Endothelial cell of umbilical vein (primary cell): Measurements from ENCODE around the gene RTN3.

Source experiments
- CTCF ChIP-seq, 2 donors: IDR thresholded peaks; 1 replicate in 1 of 2; 2 replicates in 1 of 2; pipeline ENCODE4 v1.5.1; 2011; ENCODE audit warnings: low read length in 2 of 2, mild to moderate bottlenecking in 2 of 2, moderate library complexity in 2 of 2, control low read depth in 1 of 2, inconsistent platforms in 1 of 2, low read depth in 1 of 2; ENCODE audit not compliant: insufficient read depth in 1 of 2; ENCODE audit errors: extremely low read depth in 1 of 2
- EZH2 ChIP-seq: IDR thresholded peaks from 2 replicates; pipeline ENCODE4 v1.6.1; 2012; ENCODE audit warnings: borderline replicate concordance, low read depth, mild to moderate bottlenecking, moderate library complexity, low read length, inconsistent platforms; ENCODE audit not compliant: severe bottlenecking
- JUN ChIP-seq: IDR thresholded peaks from 2 replicates; pipeline ENCODE4 v1.6.1; 2011; ENCODE audit warnings: borderline replicate concordance, low read depth; ENCODE audit not compliant: insufficient read length, insufficient read depth
- MAX ChIP-seq: IDR thresholded peaks from 2 replicates; pipeline ENCODE4 v1.6.1; 2011; ENCODE audit not compliant: insufficient read depth, insufficient read length
- MYC ChIP-seq: IDR thresholded peaks from one replicate; pipeline ENCODE4 v1.6.1; 2011; ENCODE audit warnings: mild to moderate bottlenecking, low read depth, low read length
- POLR2A ChIP-seq: IDR thresholded peaks from 2 replicates; pipeline ENCODE4 v1.6.1; 2012; ENCODE audit warnings: low read depth, mild to moderate bottlenecking, control low read depth, low read length
- POLR2AphosphoS5 ChIP-seq: IDR thresholded peaks from 2 replicates; pipeline ENCODE4 v1.6.1; 2012; ENCODE audit warnings: low read depth, mild to moderate bottlenecking, control low read depth, low read length, moderate library complexity; ENCODE audit not compliant: insufficient read depth

- TF ChIP-seq CTCF (IDR thresholded peaks at IDR 0.05; ENCODE audit: extremely low read depth in 1 of 2, insufficient read depth in 1 of 2, low read depth in 1 of 2, low read length in 2 of 2) (no peak), MYC (no peak), POLR2A (no peak), MAX (no peak), POLR2AphosphoS5 (no peak), EZH2 (no peak), JUN (no peak)
Observed at GRCh38 chr11:63720611-63721010, 39.3 kb downstream of the RTN3 start.
